Measurements from ENCODE around the gene NEK11. TPM values are rescaled to one million over a fixed set of nuclear protein-coding genes. Genes with fewer than 3 reads are reported as not detected.

The NEK11 gene
- total RNA-seq, 1 donor from 2014 or later, result 10.2 TPM

GRCh38 chr3:131125684-131126083 is 99.0 kb downstream of the NEK11 start:
- H3K4me3 ChIP-seq, result no peak overlapping the region
- no peaks in the 10 kb centered on the region for H3K36me3 ChIP-seq
- TF ChIP-seq CTCF (IDR thresholded peaks at IDR 0.05), result no peak
- no peak overlapping the region for H3K27ac ChIP-seq
- peaks cover 12% of the 10 kb centered on the region for H3K9me3 ChIP-seq
- ATAC-seq (no peak), DNase-seq (no peak)
- no peaks in the 10 kb centered on the region for H3K27me3 ChIP-seq (ENCODE audit: low read depth)
- intact Hi-C loops (cut with DNase I), result no loop called here
- no peaks in the 10 kb centered on the region for H3K4me1 ChIP-seq

DNA sequence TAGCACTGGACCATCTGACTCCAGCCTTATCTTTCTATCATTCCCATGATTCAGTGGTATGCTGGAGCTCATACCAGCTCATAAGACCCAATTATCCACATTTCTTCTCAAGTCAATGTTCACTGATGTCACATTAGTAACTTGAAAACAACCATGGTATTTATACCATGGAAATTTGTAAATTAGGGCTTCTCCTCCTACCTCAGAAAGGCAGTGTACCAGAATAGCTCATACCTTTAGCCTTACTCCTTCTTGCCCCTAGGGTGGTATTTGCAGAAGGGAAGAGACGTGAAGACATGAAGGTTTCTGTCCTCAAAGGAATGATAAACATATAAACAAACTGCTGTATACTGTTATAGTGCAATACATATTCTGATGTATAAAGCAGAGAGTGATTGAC is 114.2 kb downstream of the NEK11 start:
- no peak overlapping the region for H3K4me3 ChIP-seq
- no peaks in the 10 kb centered on the region for H3K36me3 ChIP-seq
- no peak for ATAC-seq
- no peak for DNase-seq
- no peaks in the 10 kb centered on the region for H3K27me3 ChIP-seq (ENCODE audit: low read depth)
- H3K4me1 ChIP-seq, result no peaks in the 10 kb centered on the region
- no peak overlapping the region for H3K27ac ChIP-seq
- intact Hi-C loops (cut with DNase I), result no loop called here
- TF ChIP-seq CTCF (IDR thresholded peaks at IDR 0.05), result no peak
- peaks cover 3% of the 10 kb centered on the region for H3K9me3 ChIP-seq

- ATAC-seq (no peak), DNase-seq (no peak)
- TF ChIP-seq CTCF (IDR thresholded peaks at IDR 0.05), result no peak
- Histone ChIP-seq H3K36me3 (no peaks in the 10 kb centered on the region), H3K4me1 (no peaks in the 10 kb centered on the region), H3K4me3 (no peak overlapping the region), H3K27me3 (ENCODE audit: low read depth) (no peaks in the 10 kb centered on the region), H3K9me3 (peaks cover 3% of the 10 kb centered on the region), H3K27ac (no peak overlapping the region)
- intact Hi-C loops (cut with DNase I), result no loop called here
These were observed 115.1 kb downstream of the NEK11 start for GRCh38 chr3:131141770-131142169.

- H3K27ac ChIP-seq, result no peak overlapping the region
- intact Hi-C loops (cut with DNase I), result no loop called here
- no peaks in the 10 kb centered on the region for H3K36me3 ChIP-seq
- DNase-seq (no peak), ATAC-seq (no peak)
- H3K4me3 ChIP-seq, result no peak overlapping the region
- H3K4me1 ChIP-seq, result no peaks in the 10 kb centered on the region
- no peak for TF ChIP-seq CTCF (IDR thresholded peaks at IDR 0.05)
- H3K27me3 ChIP-seq (ENCODE audit: low read depth), result no peaks in the 10 kb centered on the region
- peaks cover 3% of the 10 kb centered on the region for H3K9me3 ChIP-seq
These were observed 115.9 kb downstream of the NEK11 start for GRCh38 chr3:131142580-131142979.

- H3K4me1 ChIP-seq, result no peaks in the 10 kb centered on the region
- no peaks in the 10 kb centered on the region for H3K27me3 ChIP-seq (ENCODE audit: low read depth)
- TF ChIP-seq CTCF (IDR thresholded peaks at IDR 0.05), result no peak
- intact Hi-C loops (cut with DNase I), result no loop called here
- ATAC-seq, result no peak
- peaks cover 3% of the 10 kb centered on the region for H3K9me3 ChIP-seq
- H3K36me3 ChIP-seq, result no peaks in the 10 kb centered on the region
- DNase-seq, result no peak
- H3K27ac ChIP-seq, result no peak overlapping the region
- no peak overlapping the region for H3K4me3 ChIP-seq
These were observed 117.1 kb downstream of the NEK11 start for GRCh38 chr3:131143802-131144201.

- H3K4me3 ChIP-seq, result no peak overlapping the region
- no peaks in the 10 kb centered on the region for H3K4me1 ChIP-seq
- H3K36me3 ChIP-seq, result no peaks in the 10 kb centered on the region
- no peaks in the 10 kb centered on the region for H3K27me3 ChIP-seq (ENCODE audit: low read depth)
- DNase-seq (no peak), ATAC-seq (no peak)
- intact Hi-C loops (cut with DNase I), result no loop called here
- H3K9me3 ChIP-seq, result no peaks in the 10 kb centered on the region
- no peak for TF ChIP-seq CTCF (IDR thresholded peaks at IDR 0.05)
- H3K27ac ChIP-seq, result no peak overlapping the region
These were observed 120.9 kb downstream of the NEK11 start for GRCh38 chr3:131147534-131147933.
